ENCODE results near the gene TMEM253.
A peak's percentile ranks its signal among the peaks of the same experiment; 100 is the strongest.

The TMEM253 gene

GRCh38 chr14:21071225-21072030, 29.4 kb upstream of the TMEM253 start:
- DNase-seq (ENCODE audit: low spot score), result peak; percentile 87

GRCh38 chr14:21072031-21072473, 28.8 kb upstream of the TMEM253 start:
- peak; percentile 56 for DNase-seq (ENCODE audit: low spot score)

GRCh38 chr14:21072781-21073339, 28.0 kb upstream of the TMEM253 start:
- DNase-seq (ENCODE audit: low spot score), result no peak

- no peak for DNase-seq (ENCODE audit: low spot score)
Observed at GRCh38 chr14:21073921-21074320, 26.9 kb upstream of the TMEM253 start.

GRCh38 chr14:21074398-21075272, 26.2 kb upstream of the TMEM253 start:
- no peak for DNase-seq (ENCODE audit: low spot score)

GRCh38 chr14:21075719-21076437, 25.0 kb upstream of the TMEM253 start:
- no peak for DNase-seq (ENCODE audit: low spot score)

- no peak for DNase-seq (ENCODE audit: low spot score)
Observed at GRCh38 chr14:21077672-21078071, 23.2 kb upstream of the TMEM253 start.

- peak; percentile 38 for DNase-seq (ENCODE audit: low spot score)
Observed at GRCh38 chr14:21078287-21078686, 22.6 kb upstream of the TMEM253 start.

GRCh38 chr14:21078726-21079125, 22.1 kb upstream of the TMEM253 start:
- DNase-seq (ENCODE audit: low spot score), result no peak

GRCh38 chr14:21081521-21082142, 19.2 kb upstream of the TMEM253 start:
- DNase-seq (ENCODE audit: low spot score), result no peak

- no peak for DNase-seq (ENCODE audit: low spot score)
Observed at GRCh38 chr14:21083565-21084325, 17.1 kb upstream of the TMEM253 start.

GRCh38 chr14:21084396-21084795, 16.5 kb upstream of the TMEM253 start:
- DNase-seq (ENCODE audit: low spot score), result no peak

GRCh38 chr14:21084998-21085853, 15.6 kb upstream of the TMEM253 start:
- no peak for DNase-seq (ENCODE audit: low spot score)

- no peak for DNase-seq (ENCODE audit: low spot score)
Observed at GRCh38 chr14:21086908-21087293, 14.0 kb upstream of the TMEM253 start.

- DNase-seq (ENCODE audit: low spot score), result peak; percentile 93
Observed at GRCh38 chr14:21087294-21088091, 13.4 kb upstream of the TMEM253 start.

- DNase-seq (ENCODE audit: low spot score), result no peak
Observed at GRCh38 chr14:21088687-21089086, 12.2 kb upstream of the TMEM253 start.

GRCh38 chr14:21089271-21089670, 11.6 kb upstream of the TMEM253 start:
- no peak for DNase-seq (ENCODE audit: low spot score)

- DNase-seq (ENCODE audit: low spot score), result no peak
Observed at GRCh38 chr14:21089877-21090193, 11.0 kb upstream of the TMEM253 start.
